Kidney (tissue), 14 donors: ENCODE results near the gene ACSF3. TPM values are rescaled to one million over a fixed set of nuclear protein-coding genes. Genes with fewer than 3 reads are reported as not detected.

Source experiments
- DNase-seq, 5 donors: peaks; one replicate each; pipeline ENCODE4 v3.0.0-alpha.2; 2013 to 2020
- FAIRE-seq: peaks from 2 replicates; lab custom pipeline; 2012; peaks lifted over from hg19 to GRCh38; lab: Jason Lieb, UNC
- H3K27ac ChIP-seq, 2 donors: one replicate each; pipeline ENCODE4 v1.7.0; 2013; ENCODE audit warnings: low read depth in 2 of 2, low read length in 2 of 2, inconsistent platforms in 1 of 2
- H3K27me3 ChIP-seq: one replicate; pipeline ENCODE4 v1.7.1; 2013; ENCODE audit warnings: low read length, inconsistent platforms; ENCODE audit not compliant: control insufficient read depth, insufficient read depth
- H3K36me3 ChIP-seq, 3 donors: one replicate each; pipeline versions ENCODE4 v1.7.0 to v1.7.1; 2013; ENCODE audit warnings: low read length in 3 of 3, control low read depth in 1 of 3, inconsistent platforms in 1 of 3; ENCODE audit not compliant: insufficient read depth in 3 of 3, control insufficient read depth in 2 of 3
- H3K4me1 ChIP-seq, 3 donors: one replicate each; pipeline versions ENCODE4 v1.7.0 to v1.7.1; 2013; ENCODE audit warnings: low read length in 3 of 3, inconsistent platforms in 1 of 3, low read depth in 1 of 3; ENCODE audit not compliant: control insufficient read depth in 2 of 3, insufficient read depth in 2 of 3
- H3K4me3 ChIP-seq, 3 donors: one replicate each; pipeline versions ENCODE4 v1.7.0 to v1.8.1; 2013; ENCODE audit warnings: low read length in 3 of 3, control low read depth in 1 of 3, inconsistent platforms in 1 of 3
- H3K9ac ChIP-seq, 3 donors: one replicate each; pipeline versions ENCODE4 v1.7.0 to v1.7.1; 2013; ENCODE audit warnings: low read length in 3 of 3, control low read depth in 1 of 3, inconsistent platforms in 1 of 3
- H3K9me3 ChIP-seq, 3 donors: one replicate each; pipeline versions ENCODE4 v1.7.0 to v1.7.1; 2013; ENCODE audit warnings: low read length in 3 of 3, control low read depth in 1 of 3, inconsistent platforms in 1 of 3; ENCODE audit not compliant: control insufficient read depth in 2 of 3, insufficient read depth in 1 of 3
- intact Hi-C: fragments of 100-400 bp; cut with DNase I; formaldehyde crosslinking; loops from one replicate; pipeline ENCODE4 v1.11.1; 2022
- polyA plus RNA-seq: library from polyadenylated mRNA; stranded (reverse); fragments of 350-450 nt; fragmentation: Illumina TruSeq; extraction: RNeasy Lipid Tissue Mini Kit (QIAGEN cat#74804); gene quantifications from one replicate; pipeline ENCODE4 v1.2.3, GENCODE V29; 2014; ENCODE audit warnings: low read depth, low replicate concordance; ENCODE audit not compliant: insufficient read depth
- total RNA-seq: library from RNA; stranded (reverse); fragmentation: NEBNext Ultra II Directional; extraction: Animal tissue kit (Norgen Biotek cat#: 25700); gene quantifications from one replicate; pipeline ENCODE4 v1.2.1, GENCODE V29; 2021
- TF ChIP-seq, protein P1 (sequence below): IDR thresholded peaks from 3 replicates; pipeline ENCODE4 v1.5.1; 2012; ENCODE audit warnings: mild to moderate bottlenecking, moderate library complexity, borderline replicate concordance; ENCODE audit not compliant: insufficient read depth; ENCODE audit errors: extremely low read depth
- donor health status: control.
- donor health status: control.
- donor health status: control.
- donor health status: control.
- donor health status: control.
- donor health status: DM: yes; HTN: yes; CAD: no.
- donor health status: Normal renal cell carcinoma (clear cell type).

Gene ACSF3
- total and polyA plus RNA-seq, 2 donors from 2014 or later: 33.2 to 39.0 TPM

DNA sequence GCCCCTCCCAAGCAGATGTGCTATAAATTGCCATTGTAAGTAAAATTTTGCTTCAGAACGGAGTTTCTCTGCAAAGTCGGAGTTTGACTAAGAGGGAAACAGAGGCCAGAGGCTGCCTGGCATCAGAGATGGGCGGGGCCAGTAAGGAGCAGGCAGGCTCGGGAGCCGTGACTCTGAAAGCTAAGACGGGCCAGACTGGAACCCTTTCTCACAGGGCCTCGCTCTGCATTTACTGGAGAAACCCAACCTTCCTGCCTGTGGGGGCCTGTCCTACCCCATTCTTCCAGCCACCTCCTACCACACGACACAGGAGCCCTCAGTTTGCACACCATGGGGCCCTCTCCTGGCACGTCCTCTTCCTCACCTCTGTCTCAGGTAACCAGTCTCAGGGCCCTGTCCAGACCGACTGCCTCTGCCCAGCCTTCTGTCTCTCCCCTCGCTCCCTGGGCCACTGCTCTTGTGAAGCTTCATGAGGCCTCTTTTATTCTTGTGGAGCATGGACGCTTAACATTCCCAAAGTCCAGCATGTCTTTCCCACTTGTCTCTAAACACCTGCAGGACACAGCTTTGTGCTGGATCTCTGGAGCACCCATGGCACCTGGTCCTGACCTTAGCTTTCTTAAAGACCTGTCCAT, 48.4 kb upstream of the ACSF3 start:
- peak in 1 of 5 donors; percentile 48 for DNase-seq
- no peak overlapping the region for H3K9ac ChIP-seq
- H3K27me3 ChIP-seq: no peaks in the 10 kb centered on the region
- no peaks in the 10 kb centered on the region for H3K9me3 ChIP-seq
- intact Hi-C loops: no loop called here
- TF ChIP-seq, protein P1, sequence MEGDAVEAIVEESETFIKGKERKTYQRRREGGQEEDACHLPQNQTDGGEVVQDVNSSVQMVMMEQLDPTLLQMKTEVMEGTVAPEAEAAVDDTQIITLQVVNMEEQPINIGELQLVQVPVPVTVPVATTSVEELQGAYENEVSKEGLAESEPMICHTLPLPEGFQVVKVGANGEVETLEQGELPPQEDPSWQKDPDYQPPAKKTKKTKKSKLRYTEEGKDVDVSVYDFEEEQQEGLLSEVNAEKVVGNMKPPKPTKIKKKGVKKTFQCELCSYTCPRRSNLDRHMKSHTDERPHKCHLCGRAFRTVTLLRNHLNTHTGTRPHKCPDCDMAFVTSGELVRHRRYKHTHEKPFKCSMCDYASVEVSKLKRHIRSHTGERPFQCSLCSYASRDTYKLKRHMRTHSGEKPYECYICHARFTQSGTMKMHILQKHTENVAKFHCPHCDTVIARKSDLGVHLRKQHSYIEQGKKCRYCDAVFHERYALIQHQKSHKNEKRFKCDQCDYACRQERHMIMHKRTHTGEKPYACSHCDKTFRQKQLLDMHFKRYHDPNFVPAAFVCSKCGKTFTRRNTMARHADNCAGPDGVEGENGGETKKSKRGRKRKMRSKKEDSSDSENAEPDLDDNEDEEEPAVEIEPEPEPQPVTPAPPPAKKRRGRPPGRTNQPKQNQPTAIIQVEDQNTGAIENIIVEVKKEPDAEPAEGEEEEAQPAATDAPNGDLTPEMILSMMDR: no peak
- no peaks in the 10 kb centered on the region for H3K36me3 ChIP-seq
- no peak overlapping the region for H3K4me3 ChIP-seq
- no peak overlapping the region for H3K27ac ChIP-seq
- FAIRE-seq: no peak
- no peaks in the 10 kb centered on the region for H3K4me1 ChIP-seq

DNA sequence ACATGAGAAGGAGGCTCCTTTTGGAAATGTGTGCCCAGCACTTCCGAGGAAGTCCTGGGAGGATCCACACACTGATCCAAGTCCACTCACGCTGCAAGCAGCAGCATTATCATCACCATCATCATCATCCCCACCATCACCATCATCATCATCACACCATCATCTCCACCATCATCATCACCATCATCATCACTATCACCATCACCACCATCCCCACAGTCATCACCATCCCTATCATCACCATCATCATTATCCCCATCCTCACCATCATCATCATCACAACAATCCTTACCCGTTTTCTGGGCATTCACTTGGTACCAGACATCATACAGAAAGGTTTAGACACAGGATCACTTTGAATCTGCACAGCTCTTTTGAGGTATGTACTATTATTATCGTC, 47.8 kb upstream of the ACSF3 start:
- no peak overlapping the region for H3K9ac ChIP-seq
- no peak overlapping the region for H3K27ac ChIP-seq
- no peak for DNase-seq
- no peaks in the 10 kb centered on the region for H3K4me1 ChIP-seq
- H3K9me3 ChIP-seq: no peaks in the 10 kb centered on the region
- no peaks in the 10 kb centered on the region for H3K36me3 ChIP-seq
- intact Hi-C loops: no loop called here
- H3K27me3 ChIP-seq: no peaks in the 10 kb centered on the region
- H3K4me3 ChIP-seq: no peak overlapping the region
- TF ChIP-seq, protein P1: no peak
- no peak for FAIRE-seq

DNA sequence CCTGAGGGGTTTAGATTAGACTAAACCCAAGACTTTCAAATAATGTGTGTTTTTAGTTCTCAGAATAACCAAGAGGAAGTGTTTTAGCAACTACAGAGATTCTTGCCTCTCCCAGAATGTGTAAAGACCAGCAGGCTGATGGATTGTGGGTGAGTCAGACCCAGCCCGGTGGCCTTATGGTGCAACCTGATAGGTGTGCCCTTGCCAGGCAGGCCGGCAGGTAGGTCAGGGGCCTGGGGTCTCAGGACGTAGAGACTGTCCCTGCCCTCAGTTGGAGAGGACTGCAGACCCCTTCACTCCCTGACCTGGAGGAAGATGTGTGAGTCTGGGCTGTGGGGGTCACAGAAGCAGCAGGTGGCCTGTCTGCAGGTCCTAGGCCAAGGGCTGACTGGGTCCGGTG, 47.2 kb upstream of the ACSF3 start:
- DNase-seq (no peak), FAIRE-seq (no peak)
- H3K27ac ChIP-seq: no peak overlapping the region
- H3K9me3 ChIP-seq: no peaks in the 10 kb centered on the region
- H3K36me3 ChIP-seq: no peaks in the 10 kb centered on the region
- intact Hi-C loops: no loop called here
- TF ChIP-seq, protein P1: no peak
- no peak overlapping the region for H3K9ac ChIP-seq
- no peaks in the 10 kb centered on the region for H3K4me1 ChIP-seq
- H3K27me3 ChIP-seq: no peaks in the 10 kb centered on the region
- no peak overlapping the region for H3K4me3 ChIP-seq
